HuH-7.5 (cell line): ENCODE data around the gene RIN1.
"Not testable (repeated sequence)": the region's sequence is repeated elsewhere in the genome, so short reads cannot be mapped to it uniquely, and the experiment has no call there.

ENCODE experiments used
- DNase-seq: peaks from one replicate; pipeline ENCODE4 v3.0.0; 2011; ENCODE audit warnings: low spot score

The RIN1 gene

DNA sequence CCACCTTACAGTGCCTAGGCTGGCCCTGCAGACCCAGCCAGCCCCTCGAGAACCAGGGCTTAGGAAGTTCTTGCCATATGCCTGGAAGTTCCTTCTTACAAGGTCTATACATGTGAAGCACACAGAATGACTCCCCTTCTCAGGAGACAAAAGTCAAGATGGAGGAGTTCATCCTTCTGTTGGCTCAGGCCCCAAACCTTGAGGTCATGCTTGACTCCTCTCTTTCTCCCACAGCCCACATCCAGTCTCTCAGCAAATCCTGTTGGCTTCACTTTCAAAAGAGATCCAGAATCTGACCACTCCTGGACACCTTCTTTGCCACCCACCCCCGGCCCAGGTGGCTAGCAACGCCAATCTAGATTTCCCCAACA lies 17.6 kb downstream of the RIN1 start:
- no peak for DNase-seq

DNA sequence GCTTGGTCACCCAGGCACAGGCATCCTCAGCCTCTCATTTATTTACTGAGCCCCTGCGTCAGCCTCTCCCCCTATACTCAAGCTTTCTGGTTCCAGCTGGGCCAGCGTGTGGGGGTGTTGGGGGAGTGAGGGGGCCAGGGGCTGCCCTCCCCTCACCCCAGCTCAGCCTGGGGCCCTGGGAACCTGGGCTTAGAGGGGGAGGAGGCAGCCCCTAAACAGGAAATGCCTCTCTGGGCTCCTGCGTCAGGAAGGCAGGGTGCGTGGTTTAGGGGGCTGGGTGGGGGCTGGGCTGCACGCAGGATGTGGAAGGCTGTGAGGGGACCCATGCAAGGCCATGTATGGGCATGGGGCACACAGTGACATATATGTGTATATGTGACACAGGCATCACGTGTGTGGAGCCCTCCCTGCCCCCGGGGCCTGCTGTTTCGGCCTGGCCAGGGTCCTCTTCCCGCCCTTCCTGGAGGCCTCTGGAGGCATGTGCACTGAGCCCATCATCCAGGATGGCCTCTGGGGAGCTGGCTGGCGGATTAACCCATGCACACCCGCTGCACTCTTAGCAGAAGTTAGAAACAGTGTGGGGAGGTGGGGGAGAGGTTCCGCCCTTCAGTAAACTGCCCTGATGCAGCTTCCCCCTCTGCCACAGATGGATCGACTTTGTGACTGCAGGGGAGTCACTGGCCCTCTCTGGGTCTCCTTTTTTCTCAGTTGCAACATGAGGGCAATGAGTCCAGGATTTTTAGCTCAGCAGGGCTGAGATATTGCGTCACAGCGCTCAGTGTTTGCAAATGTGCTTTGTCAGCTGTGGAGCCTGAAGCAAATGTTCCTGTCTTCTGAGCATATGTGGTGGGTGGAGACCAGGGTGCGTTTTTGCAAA lies 18.3 kb downstream of the RIN1 start:
- peak; percentile 99 for DNase-seq

DNA sequence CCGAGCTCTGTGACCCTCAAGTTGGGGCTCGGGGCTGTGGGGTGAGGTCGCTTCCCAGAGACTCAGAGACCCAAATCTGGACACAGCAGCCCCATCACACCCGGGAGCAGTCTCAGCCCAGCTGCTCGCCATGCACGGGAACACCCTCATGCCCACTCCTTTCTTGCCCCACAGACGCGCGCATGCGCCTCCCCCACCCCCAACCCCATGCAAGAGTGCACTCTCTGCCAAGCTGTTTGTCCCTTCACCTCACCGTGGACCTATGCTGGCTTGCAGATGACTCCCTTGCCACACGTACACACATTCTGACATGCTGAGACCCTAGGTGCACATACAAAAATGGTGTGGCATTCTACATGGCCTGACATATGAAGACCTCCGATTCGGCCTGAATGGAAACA lies 18.9 kb downstream of the RIN1 start:
- DNase-seq: no peak

DNA sequence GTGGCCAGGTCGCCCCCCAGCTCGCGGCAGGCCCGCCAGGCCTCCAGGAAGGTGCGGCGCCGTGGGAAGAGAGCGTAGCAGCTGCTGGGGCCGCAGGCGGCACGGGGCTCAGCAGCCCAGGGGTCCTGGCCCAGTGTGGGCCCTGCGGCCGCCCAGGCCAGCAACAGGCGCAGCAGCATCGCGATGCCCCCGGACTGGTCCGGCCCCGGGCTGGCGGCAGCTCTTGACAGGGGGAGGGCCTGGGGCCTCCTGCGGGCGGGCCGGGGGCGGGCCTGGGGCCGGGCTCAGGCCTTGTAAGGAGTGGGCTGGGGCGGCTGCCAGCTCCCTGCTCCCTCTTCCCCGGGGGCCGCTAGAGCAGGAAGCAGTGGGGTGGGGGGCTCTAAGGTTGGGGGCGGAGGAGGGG lies 19.4 kb downstream of the RIN1 start, which contains the start of gene CD248:
CD248 (minus strand) TSS at position 196 of the 403 bp plus-strand sequence; CDS start at position 179, 17 bp downstream.
- DNase-seq: no peak

DNA sequence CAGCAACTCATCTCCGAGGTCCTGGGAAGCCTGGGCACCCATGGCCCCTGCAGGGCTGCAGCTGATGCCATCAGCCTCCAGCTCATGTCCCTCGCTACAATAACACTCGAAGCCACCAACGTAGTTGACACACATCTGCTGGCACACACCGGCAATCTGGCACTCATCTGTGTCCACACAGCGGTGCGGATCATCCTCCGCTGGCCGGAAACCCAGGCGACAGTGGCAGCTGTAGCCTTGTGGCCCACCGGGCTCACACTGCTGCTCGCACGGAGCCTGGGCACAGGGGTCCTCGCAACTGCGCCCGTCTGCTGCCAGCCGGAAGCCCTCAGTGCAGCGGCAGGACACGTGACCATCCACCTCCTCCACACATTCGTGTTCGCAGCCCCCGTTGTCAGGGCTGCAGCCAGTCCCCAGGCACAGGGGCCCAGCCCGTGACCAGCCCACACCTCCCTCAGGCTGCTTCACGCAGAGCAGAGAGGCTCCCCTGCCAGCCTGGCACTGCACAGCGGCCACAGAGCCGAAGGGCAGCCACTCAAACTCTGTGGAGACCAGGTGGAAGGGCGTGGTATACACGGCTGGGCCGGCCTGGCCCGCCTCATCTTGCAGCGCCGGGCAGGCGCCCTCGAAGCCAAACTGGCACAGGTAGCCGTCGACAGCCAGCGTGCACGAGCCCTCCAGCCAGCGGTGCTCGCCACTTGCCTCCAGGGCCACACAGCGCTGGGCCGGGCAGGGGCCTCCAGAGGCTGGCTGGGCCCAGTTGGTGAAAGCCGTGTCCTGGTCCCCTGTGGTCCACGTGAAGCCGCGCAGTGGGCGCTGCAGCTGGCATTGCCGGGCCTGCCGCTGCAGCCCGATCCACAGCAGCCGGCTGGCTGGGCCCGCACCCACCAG lies 20.1 kb downstream of the RIN1 start:
- no peak for DNase-seq

DNA sequence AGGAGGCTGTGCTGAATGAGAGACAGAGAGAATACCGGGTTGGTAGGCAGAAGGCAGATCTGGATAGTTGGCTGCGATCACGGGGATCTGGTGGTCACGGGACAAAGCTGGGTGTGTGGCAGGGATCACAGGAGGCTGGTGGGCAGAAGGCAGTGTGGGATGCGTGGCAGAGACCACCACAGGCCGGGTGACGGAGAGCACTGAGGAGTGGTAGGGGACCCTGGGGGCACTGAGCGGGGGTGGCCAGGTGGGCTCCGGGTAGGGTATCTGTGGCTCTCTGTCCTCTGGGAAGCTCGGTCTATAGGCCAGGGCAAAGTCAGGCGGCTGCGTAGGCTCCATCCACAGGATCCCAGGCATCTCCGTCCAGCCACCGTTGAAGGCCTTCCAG lies 20.7 kb downstream of the RIN1 start:
- no peak for DNase-seq

DNA sequence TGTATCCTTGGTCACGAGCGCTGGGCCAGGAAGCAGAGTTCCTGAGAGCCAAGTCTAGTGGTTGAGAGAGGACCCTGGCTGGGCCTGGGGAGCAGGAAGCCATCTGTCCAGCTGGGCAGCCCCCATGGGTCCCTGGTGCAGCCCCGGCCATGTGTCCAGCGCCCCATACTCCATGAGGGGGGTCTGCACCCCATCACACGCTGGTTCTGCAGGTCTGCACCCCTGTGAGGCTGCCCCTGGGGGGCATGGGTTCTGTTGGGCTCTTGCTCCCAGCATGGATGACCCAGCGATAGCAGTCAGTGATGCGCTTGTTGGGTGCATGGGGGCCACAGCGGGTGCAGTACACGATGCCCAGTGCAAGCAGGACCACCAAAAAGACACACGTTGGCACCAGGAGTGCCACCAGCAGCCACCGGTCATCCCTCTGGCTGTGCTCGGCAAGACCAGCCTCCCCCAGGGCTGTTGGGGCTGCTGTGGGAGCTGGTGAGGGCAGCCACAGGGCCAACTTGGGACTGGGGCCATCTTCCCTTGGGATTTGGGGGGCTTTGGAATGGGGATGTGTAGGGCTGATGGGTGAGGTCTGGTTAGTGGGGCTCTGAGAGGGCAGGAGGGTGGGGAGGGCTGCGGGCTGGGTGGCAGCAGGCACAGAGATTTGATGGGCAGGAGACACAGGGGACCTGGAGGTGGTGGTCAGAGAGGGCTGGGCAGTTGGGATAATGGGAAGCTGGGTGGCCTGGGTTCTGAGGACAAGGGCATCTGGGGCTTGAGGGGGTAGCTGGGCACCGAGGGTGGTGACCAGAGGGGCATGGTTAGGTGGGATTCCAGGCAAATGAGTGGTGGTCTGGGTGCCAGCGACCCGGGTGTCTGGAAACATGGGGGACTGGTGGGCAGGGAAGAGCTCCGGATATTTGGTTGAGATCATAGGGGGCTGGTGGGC lies 21.4 kb downstream of the RIN1 start:
- DNase-seq: no peak

DNA sequence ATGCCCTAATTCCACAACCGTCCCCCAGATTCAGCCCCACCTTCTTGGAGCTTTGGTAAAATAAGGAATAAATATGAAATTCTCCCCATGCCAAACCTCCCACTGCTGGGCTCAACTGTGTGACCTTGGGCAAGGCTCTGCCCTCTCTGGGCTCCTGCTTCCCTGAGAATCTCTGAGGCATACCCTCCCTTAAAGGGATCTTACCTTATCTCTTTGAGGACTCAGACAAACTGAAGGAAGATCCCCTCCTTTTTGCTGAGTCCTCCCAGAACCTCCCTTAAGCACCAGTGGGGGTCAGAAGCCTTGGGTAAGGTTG lies 22.1 kb downstream of the RIN1 start:
- DNase-seq: no peak

DNA sequence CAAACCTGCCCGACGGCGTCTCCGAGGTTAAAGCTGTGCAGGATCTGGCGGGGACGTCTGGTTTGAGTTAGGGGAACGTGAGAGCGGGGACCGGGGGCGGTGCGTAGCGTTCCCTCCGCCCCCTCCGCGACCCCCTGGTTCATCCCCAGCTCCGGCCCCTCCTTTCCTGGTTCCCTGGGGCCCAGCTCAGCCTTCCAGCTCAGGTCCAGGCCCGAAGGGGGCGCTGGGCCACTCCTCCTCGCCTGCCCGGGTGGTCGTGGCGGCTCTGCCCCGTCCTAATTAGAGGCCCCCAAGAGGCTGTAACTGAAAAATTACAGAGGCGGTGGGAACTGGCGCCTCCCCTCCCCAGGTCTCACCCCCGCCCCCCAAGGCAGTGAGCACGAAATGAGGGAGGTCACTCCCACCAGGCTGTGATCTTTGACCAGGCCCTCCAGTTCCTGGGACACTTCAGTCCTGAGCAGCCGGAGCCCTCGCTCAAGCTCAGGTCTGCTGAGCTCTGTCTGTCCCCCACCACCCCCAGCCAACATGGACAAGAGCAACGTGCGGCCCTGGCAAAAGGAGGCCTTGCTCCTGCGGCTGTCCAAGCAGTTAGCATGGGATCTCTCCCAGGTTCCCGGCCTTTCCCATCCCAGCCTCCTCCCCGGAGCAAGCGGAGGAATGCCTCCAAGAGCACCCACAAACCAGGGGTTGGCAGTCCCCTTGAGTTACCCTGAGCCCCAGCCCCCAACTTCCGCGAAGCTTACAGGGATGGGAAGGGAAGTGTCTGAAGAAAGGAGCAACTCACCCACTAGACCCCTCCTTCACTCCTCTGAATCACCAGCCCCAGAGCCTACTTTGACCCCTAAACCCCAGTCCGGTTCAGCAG lies 22.7 kb downstream of the RIN1 start:
- no peak for DNase-seq

DNA sequence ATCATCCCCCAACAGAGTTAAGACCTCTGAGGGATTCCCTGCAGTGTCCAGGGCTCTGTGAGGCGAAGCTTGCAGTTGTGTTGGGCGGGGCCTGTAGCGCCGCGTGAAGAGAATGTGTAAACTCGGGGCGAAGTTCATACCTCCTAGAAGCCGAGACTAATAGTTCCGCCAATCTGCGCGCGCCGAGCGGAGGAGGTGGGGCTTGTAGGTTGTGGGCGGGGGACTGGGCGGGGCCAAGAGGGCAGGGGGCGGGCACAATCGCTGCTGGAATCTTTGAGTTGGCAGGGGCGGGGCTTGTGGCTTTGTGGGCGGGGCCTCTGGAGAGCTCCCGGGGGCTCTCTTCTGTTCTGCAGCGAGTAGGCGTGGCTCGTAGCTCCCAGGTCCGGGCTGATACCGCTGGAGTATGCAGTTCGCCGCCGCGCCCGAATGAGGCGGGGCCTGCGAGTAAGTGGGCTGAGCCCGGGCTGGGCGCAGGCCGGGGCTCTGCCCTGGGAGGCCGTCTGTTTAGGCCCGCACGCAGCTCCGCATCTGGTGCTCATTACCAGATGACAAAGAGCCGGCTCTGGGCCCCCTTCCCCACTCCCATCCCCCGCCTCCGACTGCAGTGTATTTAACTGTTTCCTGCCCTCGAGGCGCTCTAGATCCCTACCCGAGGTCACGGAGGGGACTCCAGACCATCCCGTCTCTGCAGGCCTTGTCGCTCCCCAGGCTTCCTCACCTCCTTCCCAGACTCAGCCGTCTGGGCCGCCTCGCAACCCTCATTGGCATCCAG lies 23.5 kb downstream of the RIN1 start:
- peak; percentile 100 for DNase-seq

DNA sequence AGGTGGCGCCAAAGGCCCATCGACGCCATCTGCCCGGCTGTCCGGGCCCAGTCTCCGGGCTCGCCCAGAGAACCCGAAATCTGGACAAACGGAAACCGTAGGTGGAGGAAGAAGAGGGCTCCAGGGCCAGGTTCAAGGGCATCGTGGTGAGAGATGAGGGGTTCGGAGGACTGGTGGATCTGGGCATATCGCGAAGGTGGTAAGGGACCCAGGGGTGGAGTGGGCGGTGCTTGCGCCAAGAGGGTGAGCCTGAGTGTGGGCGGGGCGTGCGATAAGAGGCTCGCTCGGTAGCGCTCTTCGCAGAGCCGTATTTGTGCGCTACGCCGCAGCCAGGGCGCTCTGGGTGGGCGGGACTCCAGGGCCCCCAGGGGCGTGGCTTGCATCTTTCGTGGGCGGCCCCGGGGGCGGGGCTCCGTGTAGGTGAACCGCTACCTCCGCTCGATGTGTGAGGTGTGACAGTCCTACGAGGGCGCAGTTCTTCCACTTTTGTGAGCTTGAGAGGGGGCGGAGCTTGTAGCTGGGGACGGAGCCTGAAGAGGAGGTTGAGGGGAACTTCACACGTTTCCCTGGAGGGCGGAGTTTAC lies 24.2 kb downstream of the RIN1 start:
- peak; percentile 100 for DNase-seq

DNA sequence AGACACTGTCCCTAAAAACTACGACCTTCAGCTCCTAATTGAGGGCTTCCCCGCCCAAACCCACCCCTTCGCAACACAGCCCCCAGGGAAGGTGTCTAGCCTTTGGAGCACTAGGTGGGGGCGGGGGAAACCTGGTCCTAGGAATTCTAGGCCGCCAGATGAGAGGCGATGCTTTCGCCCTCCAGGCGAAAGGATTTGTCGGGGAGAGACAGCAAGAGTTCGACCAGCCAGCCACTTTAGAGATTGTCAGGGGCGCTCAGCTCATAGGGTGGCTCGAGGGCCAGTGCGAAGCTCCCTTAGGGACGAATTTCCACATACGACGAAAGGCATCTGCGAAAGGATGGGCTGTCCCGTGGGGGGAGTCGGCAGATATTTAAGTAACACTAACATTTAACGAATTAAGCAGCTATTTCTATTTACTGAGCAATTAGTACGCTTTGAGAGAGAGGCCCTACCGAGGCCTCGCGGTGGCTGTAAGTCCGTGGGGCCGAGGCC lies 24.7 kb downstream of the RIN1 start:
- no peak for DNase-seq

DNA sequence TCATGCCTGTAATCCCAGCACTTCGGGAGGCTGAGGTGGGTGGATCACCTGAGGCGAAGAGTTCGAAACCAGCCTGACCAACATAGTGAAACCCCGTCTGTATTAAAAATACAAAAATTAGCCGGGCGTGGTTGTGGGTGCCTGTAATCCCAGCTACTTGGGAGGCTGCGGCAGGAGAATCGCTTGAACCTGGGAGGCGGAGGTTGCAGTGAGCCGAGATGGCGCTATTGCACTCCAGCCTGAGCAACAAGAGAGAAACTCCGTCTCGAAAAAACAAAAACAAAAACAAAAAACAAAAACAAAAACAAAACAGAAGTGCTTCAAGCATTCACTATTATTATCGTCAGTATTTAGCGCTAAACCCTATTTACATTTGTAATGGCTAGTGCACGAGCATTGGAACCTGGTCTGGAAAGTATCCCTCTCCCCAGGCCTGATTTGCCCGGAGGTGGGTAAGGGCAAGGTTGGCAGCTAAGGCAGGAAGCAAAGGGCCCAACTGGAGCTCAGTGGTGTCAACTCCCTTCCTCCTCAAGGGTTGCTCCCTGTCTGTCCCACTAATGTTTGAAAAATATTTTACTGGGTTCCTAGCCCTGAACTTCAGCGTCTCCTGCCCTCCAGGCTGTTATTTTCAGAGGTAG lies 25.3 kb downstream of the RIN1 start:
- DNase-seq: not testable (repeated sequence)

DNA sequence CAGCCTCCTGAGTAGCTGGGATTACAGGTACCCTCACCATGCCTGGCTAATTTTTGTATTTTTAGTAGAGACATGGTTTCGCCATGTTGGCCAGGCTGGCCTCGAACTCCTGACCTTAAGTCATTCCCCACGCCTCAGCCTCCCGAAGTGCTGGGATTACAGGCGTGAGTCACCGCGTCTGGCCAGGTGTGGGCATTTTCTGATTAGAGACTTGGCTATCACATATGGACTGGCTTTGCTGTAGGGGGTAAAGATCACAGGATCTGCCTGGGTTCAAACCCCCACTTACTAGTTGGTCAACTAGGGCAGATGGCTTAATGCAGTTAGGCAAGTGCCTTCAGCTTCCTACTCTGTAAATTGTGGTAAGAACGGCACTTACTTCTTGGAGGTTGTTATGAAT lies 25.9 kb downstream of the RIN1 start:
- DNase-seq: no peak

DNA sequence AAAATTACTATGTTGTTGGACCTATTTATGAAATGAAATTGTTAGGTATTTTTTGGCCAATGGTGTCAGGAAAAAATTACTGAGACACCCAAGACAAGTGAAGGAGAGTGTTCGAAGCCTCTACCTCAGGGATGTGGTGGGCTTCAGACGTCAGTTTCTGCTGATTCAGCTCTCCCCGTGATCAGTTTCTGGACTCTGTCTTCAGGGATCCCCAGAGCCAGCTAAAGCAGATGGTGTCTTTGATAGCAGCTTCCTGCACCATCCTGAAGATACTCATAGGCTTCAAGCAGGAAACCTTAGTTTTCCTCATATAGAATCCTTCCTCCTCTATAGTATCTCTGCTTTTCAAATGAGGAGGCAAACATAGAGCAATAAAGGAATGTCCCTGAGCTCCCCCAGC lies 26.8 kb downstream of the RIN1 start:
- DNase-seq: no peak

DNA sequence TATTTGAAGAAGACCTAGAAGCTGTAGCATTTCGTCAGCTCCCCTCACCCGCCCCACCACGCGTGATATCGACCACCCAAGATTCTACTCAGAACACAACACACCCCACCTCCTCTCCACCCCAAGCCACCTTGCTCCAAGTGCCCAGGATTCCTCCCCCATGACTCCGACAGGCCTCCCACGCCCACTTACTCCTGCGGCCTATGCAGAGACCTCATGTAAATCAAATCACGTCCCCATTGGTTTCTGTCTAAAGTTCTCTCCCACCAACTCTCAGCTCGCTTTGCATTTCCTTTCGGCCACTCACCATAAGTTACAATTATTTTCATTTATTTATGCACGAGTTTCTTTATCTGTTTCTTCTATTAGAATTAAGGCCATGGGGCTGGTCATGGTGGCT lies 33.6 kb downstream of the RIN1 start:
- DNase-seq: no peak

DNA sequence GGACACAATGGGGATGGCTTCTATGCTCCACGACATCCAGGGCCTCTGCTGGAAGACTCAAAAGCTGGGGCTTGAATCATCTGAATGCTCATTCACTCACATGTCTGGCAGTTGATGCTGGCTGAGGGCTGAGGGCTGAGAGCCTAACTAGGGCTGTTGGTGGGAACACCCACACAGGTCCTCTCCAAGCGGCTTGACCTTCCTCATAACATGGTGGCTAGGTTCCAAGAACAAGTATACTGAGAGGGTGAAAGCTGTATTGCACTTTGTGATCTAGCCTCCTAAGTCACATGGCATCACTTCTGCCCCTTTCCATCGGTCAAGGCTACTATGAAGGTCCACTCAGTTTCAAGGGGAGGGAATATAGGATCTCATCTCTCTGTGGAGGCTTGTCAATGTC lies 37.0 kb downstream of the RIN1 start:
- DNase-seq: no peak

DNA sequence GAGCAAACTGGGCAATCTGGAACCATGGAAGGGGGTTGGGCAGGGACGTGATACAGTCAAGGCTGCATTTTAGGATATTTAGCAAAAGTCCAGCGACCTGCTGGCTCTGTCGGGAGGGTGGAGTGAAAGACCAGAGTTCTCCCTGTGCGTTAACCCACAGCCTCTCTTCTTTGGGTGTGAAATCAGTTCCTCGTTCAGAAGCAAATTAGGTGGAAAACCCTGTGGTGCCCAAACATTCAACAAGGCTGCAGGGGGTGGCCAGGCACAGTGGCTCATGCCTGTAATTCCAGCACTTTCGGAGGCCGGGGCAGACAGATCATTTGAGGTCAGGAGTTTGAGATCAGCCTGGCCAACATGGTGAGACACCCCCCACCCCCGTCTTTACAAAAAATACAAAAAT lies 38.6 kb downstream of the RIN1 start:
- no peak for DNase-seq
